Ascending aorta (tissue), 2 donors: ENCODE measurements around the gene CASR. TPM values are rescaled to one million over a fixed set of nuclear protein-coding genes. Genes with fewer than 3 reads are reported as not detected.

Source experiments
- DNase-seq, 2 donors: peaks; one replicate each; pipeline ENCODE4 v3.0.0-alpha.2; 2019; ENCODE audit warnings: low spot score in 2 of 2
- H3K27ac ChIP-seq, 2 donors: fragments of 200-600 bp; sonication (generic); one replicate each; pipeline ENCODE4 v1.5.1; 2016 to 2017; ENCODE audit warnings: mild to moderate bottlenecking in 1 of 2
- H3K27me3 ChIP-seq: fragments of 200-600 bp; sonication (generic); one replicate; pipeline ENCODE4 v1.5.1; 2017
- H3K36me3 ChIP-seq, 2 donors: fragments of 200-600 bp; sonication (generic); one replicate each; pipeline ENCODE4 v1.5.1; 2016
- H3K4me1 ChIP-seq, 2 donors: fragments of 200-600 bp; sonication (generic); one replicate each; pipeline ENCODE4 v1.5.1; 2016 to 2017; ENCODE audit warnings: mild to moderate bottlenecking in 1 of 2
- H3K4me3 ChIP-seq, 2 donors: fragments of 200-600 bp; sonication (generic); one replicate each; pipeline ENCODE4 v1.5.1; 2016 to 2017; ENCODE audit warnings: mild to moderate bottlenecking in 1 of 2
- H3K9me3 ChIP-seq, 2 donors: fragments of 200-600 bp; sonication (generic); one replicate each; pipeline ENCODE4 v1.5.1; 2016
- intact Hi-C: fragments of 100-400 bp; cut with DNase I; formaldehyde crosslinking; loops from one replicate; pipeline ENCODE4 v1.15.1; 2023
- total RNA-seq: library from RNA; depleted of rRNA; stranded (reverse); fragments of >200 nt; gene quantifications from one replicate; pipeline ENCODE4 v1.1.0, GENCODE V29; 2016
- TF ChIP-seq, protein P1 (sequence below), 3 experiments: fragments of 200-600 bp in 2 of 3; fragments of 450-650 bp in 1 of 3; sonication (generic) in 2 of 3; IDR thresholded peaks; one replicate each; pipeline ENCODE4 v1.5.1; 2016 to 2019; ENCODE audit warnings: antibody characterized with exemption in 3 of 3, mild to moderate bottlenecking in 1 of 3, moderate library complexity in 1 of 3

The CASR gene
- total RNA-seq, 1 donor from 2014 or later: not detected

DNA sequence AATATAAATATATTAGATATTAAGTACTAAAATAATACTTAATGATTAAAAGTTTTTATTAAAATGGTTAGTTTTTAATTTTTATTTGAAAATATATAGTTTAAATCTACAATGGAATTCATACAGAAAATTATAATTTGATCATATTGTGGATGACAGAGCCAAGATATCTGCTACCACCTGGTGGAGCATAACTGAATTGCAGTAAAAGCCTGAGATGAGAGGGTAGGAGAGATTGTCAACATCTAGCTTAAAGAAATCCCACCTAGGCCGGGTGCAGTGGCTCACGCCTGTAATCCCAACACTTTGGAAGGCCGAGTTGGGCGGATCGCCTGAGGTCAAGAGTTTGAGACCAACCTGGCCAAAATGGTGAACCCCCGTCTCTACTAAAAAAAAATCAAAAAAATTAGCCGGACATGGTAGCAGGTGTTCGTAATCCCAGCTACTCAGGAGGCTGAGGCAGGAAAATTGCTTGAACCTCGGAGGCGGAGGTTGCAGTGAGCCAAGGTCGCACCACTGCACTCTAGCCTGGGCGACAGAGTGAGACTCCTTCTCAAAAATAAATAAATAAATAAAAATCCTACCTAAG lies 116.5 kb downstream of the CASR start:
- Histone ChIP-seq H3K27me3 (no peaks in the 10 kb centered on the region), H3K4me3 (no peak overlapping the region), H3K9me3 (no peaks in the 10 kb centered on the region), H3K36me3 (no peaks in the 10 kb centered on the region), H3K4me1 (no peaks in the 10 kb centered on the region), H3K27ac (no peak overlapping the region)
- TF ChIP-seq, protein P1, sequence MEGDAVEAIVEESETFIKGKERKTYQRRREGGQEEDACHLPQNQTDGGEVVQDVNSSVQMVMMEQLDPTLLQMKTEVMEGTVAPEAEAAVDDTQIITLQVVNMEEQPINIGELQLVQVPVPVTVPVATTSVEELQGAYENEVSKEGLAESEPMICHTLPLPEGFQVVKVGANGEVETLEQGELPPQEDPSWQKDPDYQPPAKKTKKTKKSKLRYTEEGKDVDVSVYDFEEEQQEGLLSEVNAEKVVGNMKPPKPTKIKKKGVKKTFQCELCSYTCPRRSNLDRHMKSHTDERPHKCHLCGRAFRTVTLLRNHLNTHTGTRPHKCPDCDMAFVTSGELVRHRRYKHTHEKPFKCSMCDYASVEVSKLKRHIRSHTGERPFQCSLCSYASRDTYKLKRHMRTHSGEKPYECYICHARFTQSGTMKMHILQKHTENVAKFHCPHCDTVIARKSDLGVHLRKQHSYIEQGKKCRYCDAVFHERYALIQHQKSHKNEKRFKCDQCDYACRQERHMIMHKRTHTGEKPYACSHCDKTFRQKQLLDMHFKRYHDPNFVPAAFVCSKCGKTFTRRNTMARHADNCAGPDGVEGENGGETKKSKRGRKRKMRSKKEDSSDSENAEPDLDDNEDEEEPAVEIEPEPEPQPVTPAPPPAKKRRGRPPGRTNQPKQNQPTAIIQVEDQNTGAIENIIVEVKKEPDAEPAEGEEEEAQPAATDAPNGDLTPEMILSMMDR (IDR thresholded peaks at IDR 0.05): peak in 1 of 3 experiments; percentile 16
- intact Hi-C loops: no loop called here
- no peak for DNase-seq

DNA sequence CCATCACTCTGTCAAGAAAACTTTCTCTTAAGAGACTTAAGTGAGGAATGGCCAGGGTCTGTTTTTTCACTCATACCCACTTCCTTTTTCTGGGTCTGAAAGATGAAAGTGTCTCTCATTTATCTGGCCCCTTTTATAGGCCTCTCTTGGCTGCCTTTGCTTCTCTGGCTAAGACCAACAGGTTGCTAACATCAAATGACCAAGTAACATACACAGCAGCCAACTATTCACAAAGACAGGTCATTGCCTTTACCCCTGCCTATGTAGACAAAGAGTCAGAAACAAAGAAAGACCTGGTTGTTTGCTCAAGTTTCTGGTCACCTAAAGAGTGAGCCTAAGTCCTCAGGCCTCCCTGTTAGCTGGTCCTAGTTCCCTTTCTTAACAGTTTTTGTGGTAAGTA lies 117.6 kb downstream of the CASR start:
- Histone ChIP-seq H3K36me3 (no peaks in the 10 kb centered on the region), H3K27ac (no peak overlapping the region), H3K4me3 (no peak overlapping the region), H3K9me3 (no peaks in the 10 kb centered on the region), H3K4me1 (no peaks in the 10 kb centered on the region), H3K27me3 (no peaks in the 10 kb centered on the region)
- DNase-seq: no peak
- intact Hi-C loops: no loop called here
- TF ChIP-seq, protein P1 (IDR thresholded peaks at IDR 0.05): no peak

DNA sequence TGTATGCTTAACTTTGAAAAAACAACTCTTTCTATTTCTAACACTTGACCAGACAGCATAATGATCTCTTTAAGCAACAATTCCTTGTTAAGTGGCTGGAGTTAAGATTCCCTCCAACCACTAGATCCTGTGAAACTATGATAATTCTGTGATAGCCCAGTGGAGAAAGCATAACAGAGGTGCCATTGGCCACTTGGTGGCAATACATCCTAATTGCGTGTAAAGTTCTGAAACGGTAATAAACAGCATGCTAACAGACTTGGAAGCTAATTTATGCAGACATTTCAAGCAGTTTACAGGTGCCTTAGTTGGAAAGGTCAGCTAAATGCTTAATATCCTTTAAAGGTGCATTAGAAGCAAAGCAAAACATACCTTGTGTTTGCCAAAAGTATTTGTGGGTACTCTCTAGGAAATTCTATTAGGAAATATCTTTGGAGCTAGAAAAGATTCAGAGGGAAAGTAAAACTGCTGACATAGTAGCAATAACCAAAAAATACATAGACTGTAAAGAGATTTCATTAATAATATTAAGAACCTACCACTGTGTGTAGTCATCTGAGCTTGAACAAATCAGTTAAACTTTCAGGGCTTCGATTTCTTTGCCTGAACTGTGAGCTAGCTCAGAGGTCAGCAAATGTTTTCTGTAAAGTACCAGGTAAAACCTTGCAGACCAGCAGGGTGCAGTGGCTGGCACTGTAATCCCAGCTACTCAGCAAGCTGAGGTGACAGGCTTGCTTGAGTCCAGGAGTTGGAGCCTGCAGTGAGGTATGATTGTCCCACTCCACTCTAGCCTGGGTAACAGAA lies 122.6 kb downstream of the CASR start:
- Histone ChIP-seq H3K4me1 (no peaks in the 10 kb centered on the region), H3K4me3 (no peak overlapping the region), H3K36me3 (no peaks in the 10 kb centered on the region), H3K27ac (no peak overlapping the region), H3K9me3 (no peaks in the 10 kb centered on the region), H3K27me3 (no peaks in the 10 kb centered on the region)
- TF ChIP-seq, protein P1 (IDR thresholded peaks at IDR 0.05): no peak
- no peak for DNase-seq
- intact Hi-C loops: no loop called here

DNA sequence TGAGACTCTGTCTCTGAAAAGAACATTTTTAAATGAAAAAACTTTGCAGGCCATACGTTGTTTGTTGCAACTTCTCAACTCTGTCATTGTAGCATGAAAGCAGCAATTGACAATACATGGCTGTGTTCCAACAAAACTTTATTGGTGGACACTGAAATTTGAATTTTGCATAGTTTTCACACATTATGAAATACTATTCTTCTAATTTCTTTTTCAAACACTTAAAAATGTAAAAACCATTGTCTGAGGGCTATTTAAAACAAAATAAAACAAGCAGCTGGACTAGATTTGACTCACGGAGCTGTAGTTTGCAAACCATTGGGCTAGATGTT lies 123.1 kb downstream of the CASR start:
- TF ChIP-seq, protein P1 (IDR thresholded peaks at IDR 0.05): no peak
- DNase-seq: no peak
- Histone ChIP-seq H3K9me3 (no peaks in the 10 kb centered on the region), H3K27me3 (no peaks in the 10 kb centered on the region), H3K36me3 (no peaks in the 10 kb centered on the region), H3K4me1 (no peaks in the 10 kb centered on the region), H3K4me3 (no peak overlapping the region), H3K27ac (no peak overlapping the region)
- intact Hi-C loops: no loop called here

DNA sequence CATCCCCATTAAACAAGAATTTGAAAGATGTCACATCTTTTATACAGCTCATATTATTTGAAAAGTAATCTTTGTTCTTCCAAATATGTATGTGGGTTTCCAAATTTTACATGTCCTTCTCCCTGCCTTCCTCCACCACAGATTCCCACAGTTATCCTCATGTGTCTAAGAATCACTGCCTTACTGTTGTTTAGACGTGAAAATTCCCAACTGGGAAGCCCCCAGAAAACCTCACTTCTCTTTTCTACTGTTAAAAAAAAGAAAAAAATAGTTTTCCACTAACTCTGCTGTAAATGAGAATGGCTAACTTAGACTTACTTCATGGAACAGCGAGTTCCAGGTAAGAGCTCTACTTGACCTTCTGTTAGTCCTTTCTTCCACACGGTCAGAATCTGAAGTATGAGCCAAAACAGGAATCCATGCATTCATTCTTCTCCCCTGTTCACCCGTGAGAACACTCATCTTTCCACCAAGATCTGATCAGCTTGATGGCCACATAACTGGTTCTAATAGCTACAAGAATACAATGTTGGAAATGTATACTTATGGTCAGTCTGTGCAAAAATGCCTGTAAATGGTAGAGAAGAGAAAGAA lies 123.7 kb downstream of the CASR start:
- no peak for DNase-seq
- Histone ChIP-seq H3K27me3 (no peaks in the 10 kb centered on the region), H3K9me3 (no peaks in the 10 kb centered on the region), H3K36me3 (no peaks in the 10 kb centered on the region), H3K4me3 (no peak overlapping the region), H3K4me1 (no peaks in the 10 kb centered on the region), H3K27ac (no peak overlapping the region)
- TF ChIP-seq, protein P1 (IDR thresholded peaks at IDR 0.05): no peak
- intact Hi-C loops: no loop called here
